Pulmonary artery endothelial cell (primary cell): ENCODE measurements around the gene RAI14. TPM values are rescaled to one million over a fixed set of nuclear protein-coding genes. Genes with fewer than 3 reads are reported as not detected.

Experiments used
- DNase-seq: peaks from one replicate; pipeline ENCODE4 v3.0.0-alpha.2; 2011; ENCODE audit warnings: low read depth, low spot score
- total RNA-seq: library from RNA; depleted of rRNA; stranded (reverse); fragments of >200 nt; gene quantifications from 2 replicates; pipeline ENCODE4 v1.2.3, GENCODE V29; 2014

The RAI14 gene
- total RNA-seq, 1 donor from 2014 or later = 219 TPM

GRCh38 chr5:34674187-34674586 lies 18.1 kb downstream of the RAI14 start:
- no peak for DNase-seq

GRCh38 chr5:34675857-34676256 lies 19.7 kb downstream of the RAI14 start:
- DNase-seq = no peak

- no peak for DNase-seq
Measured at GRCh38 chr5:34676416-34676815, 20.3 kb downstream of the RAI14 start.

GRCh38 chr5:34677428-34677827 lies 21.3 kb downstream of the RAI14 start:
- no peak for DNase-seq

GRCh38 chr5:34680896-34681295 lies 24.8 kb downstream of the RAI14 start:
- no peak for DNase-seq

GRCh38 chr5:34682926-34683623 lies 26.9 kb downstream of the RAI14 start:
- DNase-seq = peak; percentile 57

GRCh38 chr5:34684281-34684979 lies 28.3 kb downstream of the RAI14 start:
- DNase-seq = peak; percentile 50

- no peak for DNase-seq
Measured at GRCh38 chr5:34684980-34685352, 28.8 kb downstream of the RAI14 start.

- no peak for DNase-seq
Measured at GRCh38 chr5:34685485-34686165, 29.5 kb downstream of the RAI14 start.

GRCh38 chr5:34686762-34687268 lies 30.7 kb downstream of the RAI14 start:
- peak; percentile 97 for DNase-seq

- no peak for DNase-seq
Measured at GRCh38 chr5:34687269-34688011, 31.3 kb downstream of the RAI14 start.

- no peak for DNase-seq
Measured at GRCh38 chr5:34688015-34688810, 32.1 kb downstream of the RAI14 start.

GRCh38 chr5:34690301-34690700 lies 34.2 kb downstream of the RAI14 start:
- DNase-seq = no peak

GRCh38 chr5:34690898-34691297 lies 34.8 kb downstream of the RAI14 start:
- no peak for DNase-seq

GRCh38 chr5:34691326-34691725 lies 35.2 kb downstream of the RAI14 start:
- no peak for DNase-seq

- DNase-seq = no peak
Measured at GRCh38 chr5:34692786-34693185, 36.7 kb downstream of the RAI14 start.

- DNase-seq = no peak
Measured at GRCh38 chr5:34694012-34694411, 37.9 kb downstream of the RAI14 start.

GRCh38 chr5:34694685-34695084 lies 38.6 kb downstream of the RAI14 start:
- DNase-seq = no peak

GRCh38 chr5:34695275-34696027 lies 39.3 kb downstream of the RAI14 start:
- no peak for DNase-seq
